HL-60 (cell line): ENCODE data around the gene SORCS2.

Experiments used
- DNase-seq, 2 experiments: peaks; one replicate each; pipeline ENCODE4 v3.0.0-alpha.2; 2010 to 2020; ENCODE audit warnings: low read depth in 1 of 2, low spot score in 1 of 2
- H3K27ac ChIP-seq: fragments of 250-450 bp; sonication (Bioruptor Pico); replicated peaks from 2 replicates; pipeline ENCODE4 v1.5.1; 2020; ENCODE audit warnings: mild to moderate bottlenecking, moderate library complexity
- H3K27me3 ChIP-seq: fragments of 250-450 bp; sonication (Bioruptor Pico); 2 replicates; pipeline ENCODE4 v1.5.1; 2021; ENCODE audit warnings: mild to moderate bottlenecking, moderate library complexity; ENCODE audit not compliant: insufficient read depth, poor library complexity, severe bottlenecking
- H3K4me3 ChIP-seq: replicated peaks from 2 replicates; pipeline ENCODE4 v1.5.1; 2011; ENCODE audit warnings: mild to moderate bottlenecking, control low read depth, low read length; ENCODE audit not compliant: insufficient read depth
- GABPA ChIP-seq: IDR thresholded peaks from 2 replicates; pipeline ENCODE4 v1.6.1; 2012; ENCODE audit warnings: low read depth
- POLR2AphosphoS5 ChIP-seq: IDR thresholded peaks from 2 replicates; pipeline ENCODE4 v1.6.1; 2012; ENCODE audit warnings: low read depth
- SPI1 ChIP-seq: IDR thresholded peaks from 2 replicates; pipeline ENCODE4 v1.6.1; 2012; ENCODE audit warnings: low read depth, mild to moderate bottlenecking, borderline replicate concordance
- TF ChIP-seq, protein P1 (sequence below): IDR thresholded peaks from 2 replicates; pipeline ENCODE4 v1.6.1; 2012; ENCODE audit warnings: low read depth; ENCODE audit not compliant: insufficient replicate concordance
- TF ChIP-seq, protein P2 (sequence below): IDR thresholded peaks from one replicate; pipeline ENCODE4 v1.5.1; 2011; ENCODE audit warnings: low read length, control low read depth, inconsistent platforms; ENCODE audit not compliant: insufficient read depth

The SORCS2 gene

DNA sequence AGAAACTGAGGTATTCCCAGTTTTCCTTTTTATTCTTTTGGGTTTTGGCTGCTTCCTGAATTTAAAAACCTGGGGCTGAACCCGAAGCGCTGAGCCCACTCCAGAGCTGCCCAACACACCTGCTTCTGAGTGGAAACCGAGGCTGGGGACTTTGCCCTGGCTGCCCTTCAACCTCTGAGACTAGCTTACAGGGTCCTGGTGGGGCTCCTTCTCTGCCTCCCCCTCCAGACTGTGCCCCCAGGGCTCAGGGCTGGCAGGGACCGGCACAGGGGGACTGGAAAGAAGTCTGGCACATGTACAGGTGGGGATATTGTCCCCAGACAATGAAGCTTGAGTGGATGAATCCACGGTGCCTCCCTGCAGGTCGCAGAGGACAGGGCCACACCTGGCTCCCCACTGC, 482.8 kb downstream of the SORCS2 start:
- H3K27me3 ChIP-seq = no peaks in the 10 kb centered on the region
- DNase-seq = no peak
- TF ChIP-seq, protein P1, sequence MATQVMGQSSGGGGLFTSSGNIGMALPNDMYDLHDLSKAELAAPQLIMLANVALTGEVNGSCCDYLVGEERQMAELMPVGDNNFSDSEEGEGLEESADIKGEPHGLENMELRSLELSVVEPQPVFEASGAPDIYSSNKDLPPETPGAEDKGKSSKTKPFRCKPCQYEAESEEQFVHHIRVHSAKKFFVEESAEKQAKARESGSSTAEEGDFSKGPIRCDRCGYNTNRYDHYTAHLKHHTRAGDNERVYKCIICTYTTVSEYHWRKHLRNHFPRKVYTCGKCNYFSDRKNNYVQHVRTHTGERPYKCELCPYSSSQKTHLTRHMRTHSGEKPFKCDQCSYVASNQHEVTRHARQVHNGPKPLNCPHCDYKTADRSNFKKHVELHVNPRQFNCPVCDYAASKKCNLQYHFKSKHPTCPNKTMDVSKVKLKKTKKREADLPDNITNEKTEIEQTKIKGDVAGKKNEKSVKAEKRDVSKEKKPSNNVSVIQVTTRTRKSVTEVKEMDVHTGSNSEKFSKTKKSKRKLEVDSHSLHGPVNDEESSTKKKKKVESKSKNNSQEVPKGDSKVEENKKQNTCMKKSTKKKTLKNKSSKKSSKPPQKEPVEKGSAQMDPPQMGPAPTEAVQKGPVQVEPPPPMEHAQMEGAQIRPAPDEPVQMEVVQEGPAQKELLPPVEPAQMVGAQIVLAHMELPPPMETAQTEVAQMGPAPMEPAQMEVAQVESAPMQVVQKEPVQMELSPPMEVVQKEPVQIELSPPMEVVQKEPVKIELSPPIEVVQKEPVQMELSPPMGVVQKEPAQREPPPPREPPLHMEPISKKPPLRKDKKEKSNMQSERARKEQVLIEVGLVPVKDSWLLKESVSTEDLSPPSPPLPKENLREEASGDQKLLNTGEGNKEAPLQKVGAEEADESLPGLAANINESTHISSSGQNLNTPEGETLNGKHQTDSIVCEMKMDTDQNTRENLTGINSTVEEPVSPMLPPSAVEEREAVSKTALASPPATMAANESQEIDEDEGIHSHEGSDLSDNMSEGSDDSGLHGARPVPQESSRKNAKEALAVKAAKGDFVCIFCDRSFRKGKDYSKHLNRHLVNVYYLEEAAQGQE = no peak
- TF ChIP-seq GABPA (no peak), SPI1 (no peak), POLR2AphosphoS5 (no peak)
- TF ChIP-seq, protein P2, sequence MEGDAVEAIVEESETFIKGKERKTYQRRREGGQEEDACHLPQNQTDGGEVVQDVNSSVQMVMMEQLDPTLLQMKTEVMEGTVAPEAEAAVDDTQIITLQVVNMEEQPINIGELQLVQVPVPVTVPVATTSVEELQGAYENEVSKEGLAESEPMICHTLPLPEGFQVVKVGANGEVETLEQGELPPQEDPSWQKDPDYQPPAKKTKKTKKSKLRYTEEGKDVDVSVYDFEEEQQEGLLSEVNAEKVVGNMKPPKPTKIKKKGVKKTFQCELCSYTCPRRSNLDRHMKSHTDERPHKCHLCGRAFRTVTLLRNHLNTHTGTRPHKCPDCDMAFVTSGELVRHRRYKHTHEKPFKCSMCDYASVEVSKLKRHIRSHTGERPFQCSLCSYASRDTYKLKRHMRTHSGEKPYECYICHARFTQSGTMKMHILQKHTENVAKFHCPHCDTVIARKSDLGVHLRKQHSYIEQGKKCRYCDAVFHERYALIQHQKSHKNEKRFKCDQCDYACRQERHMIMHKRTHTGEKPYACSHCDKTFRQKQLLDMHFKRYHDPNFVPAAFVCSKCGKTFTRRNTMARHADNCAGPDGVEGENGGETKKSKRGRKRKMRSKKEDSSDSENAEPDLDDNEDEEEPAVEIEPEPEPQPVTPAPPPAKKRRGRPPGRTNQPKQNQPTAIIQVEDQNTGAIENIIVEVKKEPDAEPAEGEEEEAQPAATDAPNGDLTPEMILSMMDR = no peak
- H3K27ac ChIP-seq = no peak overlapping the region
- H3K4me3 ChIP-seq = no peak overlapping the region

DNA sequence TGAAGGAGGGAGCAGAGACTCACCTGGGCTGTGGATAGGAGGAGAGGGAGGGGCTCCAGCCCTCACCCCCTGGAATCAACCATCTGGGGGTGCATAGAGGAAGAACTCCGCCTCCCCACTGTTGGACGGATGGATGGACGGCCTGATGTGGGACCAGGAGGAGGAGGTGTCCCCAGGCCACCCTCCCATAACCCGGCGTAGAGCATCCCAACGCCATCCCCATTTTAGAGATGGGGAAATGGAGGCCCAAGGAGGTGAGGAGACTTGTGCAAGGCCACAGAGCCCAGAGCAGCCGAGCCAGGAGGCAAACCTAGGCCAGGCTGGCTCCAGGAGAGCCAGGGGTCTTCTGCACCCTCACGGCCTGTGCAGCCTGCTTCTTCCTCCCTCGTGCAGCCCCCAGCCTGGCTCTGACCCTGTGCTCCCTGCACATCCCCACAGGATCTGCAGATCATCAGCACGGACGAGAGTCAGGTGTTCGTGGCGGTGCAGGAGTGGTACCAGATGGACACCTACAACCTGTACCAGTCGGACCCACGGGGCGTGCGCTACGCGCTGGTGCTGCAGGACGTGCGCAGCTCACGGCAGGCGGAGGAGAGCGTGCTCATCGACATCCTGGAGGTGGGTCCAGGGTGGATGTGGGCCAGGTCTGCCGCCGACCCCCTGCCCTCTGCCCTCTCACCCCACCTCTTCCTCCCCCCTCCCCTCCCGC, 483.4 kb downstream of the SORCS2 start:
- no peak overlapping the region for H3K4me3 ChIP-seq
- DNase-seq = no peak
- no peak overlapping the region for H3K27ac ChIP-seq
- H3K27me3 ChIP-seq = no peaks in the 10 kb centered on the region
- TF ChIP-seq GABPA (no peak), POLR2AphosphoS5 (no peak)
- TF ChIP-seq, protein P1 = no peak
- TF ChIP-seq, protein P2 = no peak

DNA sequence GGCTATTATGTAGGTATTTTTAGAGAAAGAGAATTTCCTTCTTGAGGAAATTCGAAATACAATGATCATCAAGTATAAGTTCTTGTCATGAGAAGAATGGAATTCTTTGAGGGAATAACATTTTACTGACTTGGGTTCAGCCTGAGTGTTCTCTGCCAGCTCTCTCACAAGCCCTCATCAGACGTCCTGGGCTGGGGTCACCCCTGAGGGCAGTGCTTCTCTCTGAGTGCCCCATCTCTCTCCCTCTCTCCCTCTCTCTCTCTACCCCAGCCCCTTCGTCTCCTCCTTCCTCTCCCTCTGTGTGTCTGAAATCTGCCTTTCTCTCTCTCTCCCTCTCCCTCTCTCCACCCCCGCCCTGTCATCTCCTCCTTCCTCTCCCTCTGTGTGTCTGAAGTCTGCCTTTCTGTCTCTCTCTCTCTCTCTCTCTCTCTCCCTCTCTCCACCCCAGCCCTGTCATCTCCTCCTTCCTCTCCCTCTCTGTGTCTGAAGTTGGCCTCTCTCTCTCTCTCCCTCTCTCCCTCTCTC, 484.1 kb downstream of the SORCS2 start:
- no peak for DNase-seq
- Histone ChIP-seq H3K27me3 (no peaks in the 10 kb centered on the region), H3K4me3 (no peak overlapping the region), H3K27ac (no peak overlapping the region)
- TF ChIP-seq SPI1 (no peak), POLR2AphosphoS5 (no peak), GABPA (no peak)
- TF ChIP-seq, protein P1 = no peak
- TF ChIP-seq, protein P2 = no peak
